HG03196 (cell line): ENCODE data around the gene RTEL1.
"Not testable (repeated sequence)": the region's sequence is repeated elsewhere in the genome, so short reads cannot be mapped to it uniquely, and the experiment has no call there.

ENCODE experiments used
- ATAC-seq: cut with Tn5 transposase; IDR thresholded peaks from one replicate; pipeline ENCODE4 v1.9.1; 2021; ENCODE audit not compliant: unreplicated experiment

RTEL1 gene

DNA sequence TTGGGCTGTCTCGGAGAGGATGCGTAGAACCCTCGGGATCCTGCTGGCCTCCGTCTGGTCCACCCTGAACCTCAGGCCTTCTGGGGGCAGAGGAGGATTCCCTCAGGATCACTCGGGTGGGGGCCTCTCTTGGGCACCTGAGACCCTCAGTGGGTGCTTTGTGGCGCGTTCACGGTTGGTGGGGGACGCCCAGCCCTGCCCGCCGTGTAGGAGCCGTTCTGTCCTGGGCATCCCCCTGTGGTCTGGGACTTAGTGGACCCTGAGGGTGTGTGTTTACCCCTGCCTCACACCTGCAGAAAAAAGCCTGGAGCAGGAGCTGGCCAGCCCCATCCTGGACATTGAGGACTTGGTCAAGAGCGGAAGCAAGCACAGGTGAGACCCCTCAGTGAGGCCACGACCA is 7.6 kb downstream of the RTEL1 start:
- ATAC-seq = no peak

DNA sequence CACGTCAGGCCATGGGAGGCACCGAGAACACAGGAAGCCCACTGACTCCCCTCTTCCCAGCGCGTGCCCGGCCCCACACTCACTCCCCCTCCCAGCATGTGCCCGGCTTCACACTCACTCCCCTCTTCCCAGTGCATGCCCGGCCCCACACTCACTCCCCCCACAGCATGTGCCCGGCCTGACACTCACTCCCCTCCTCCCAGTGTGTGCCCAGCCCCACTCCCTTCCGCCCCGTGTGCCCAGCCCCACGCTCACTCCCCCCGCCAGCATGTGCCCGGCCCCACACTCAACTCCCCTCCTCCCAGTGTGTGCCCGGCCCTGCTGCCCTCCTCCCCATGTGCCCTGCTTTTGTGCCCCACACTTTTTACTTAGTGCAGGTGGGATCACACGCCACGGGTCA is 9.7 kb downstream of the RTEL1 start:
- no peak for ATAC-seq

DNA sequence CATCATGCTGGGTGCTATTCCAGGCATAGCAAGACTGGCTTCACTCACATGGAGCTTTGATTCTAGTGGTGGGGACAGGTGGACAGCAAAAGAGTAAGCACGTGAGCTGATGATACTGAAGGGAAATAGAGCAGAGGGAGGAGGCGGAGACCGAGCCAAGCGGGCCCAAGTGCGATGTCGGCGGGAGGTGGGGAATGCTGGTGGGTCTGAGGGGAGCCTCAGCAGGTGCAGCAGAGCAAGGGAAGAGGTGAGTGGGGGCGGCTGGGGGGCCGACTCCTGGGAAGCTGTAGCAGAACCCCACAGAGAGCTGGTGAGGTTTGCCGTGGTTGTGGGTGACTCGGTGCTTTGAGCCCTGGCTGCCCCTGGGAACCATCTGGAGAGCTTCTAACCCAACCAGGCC is 10.2 kb downstream of the RTEL1 start:
- ATAC-seq = no peak

DNA sequence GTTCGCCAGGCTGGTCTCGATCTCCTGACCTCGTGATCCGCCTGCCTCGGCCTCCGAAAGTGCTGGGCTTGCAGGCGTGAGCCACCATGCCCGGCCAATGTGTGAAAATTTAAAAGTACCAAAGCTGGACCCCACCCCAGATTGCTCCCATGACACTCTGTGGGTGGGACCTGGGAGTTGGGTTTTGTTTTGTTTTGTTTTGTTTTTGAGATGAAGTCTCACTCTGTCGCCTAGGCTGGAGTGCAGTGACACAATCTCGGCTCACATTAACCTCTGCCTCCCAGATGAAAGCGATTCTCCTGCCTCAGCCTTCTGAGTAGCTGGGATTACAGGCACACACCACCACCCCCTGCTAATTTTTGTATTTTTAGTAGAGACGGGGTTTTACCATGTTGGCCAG is 13.6 kb downstream of the RTEL1 start:
- ATAC-seq = not testable (repeated sequence)

DNA sequence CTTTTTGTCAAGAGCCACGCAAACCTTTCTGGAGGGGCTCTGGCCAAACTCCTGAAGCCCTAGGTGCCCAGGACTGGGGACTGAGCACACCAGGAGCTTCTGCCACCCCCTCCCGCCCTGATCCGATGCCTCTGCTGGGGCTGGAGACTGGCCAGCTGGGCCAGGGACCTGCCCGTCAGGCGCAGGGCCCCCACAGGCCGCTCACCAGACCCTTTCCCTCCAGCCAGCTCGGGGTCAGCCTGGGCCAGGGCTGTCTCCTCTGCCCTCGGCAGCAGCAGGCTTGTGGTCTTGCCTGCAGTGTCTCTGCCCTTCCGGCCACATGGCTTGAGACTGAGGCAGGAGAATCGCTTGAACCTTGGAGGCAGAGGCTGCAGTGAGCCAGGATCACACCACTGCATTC is 14.6 kb downstream of the RTEL1 start:
- ATAC-seq = no peak

DNA sequence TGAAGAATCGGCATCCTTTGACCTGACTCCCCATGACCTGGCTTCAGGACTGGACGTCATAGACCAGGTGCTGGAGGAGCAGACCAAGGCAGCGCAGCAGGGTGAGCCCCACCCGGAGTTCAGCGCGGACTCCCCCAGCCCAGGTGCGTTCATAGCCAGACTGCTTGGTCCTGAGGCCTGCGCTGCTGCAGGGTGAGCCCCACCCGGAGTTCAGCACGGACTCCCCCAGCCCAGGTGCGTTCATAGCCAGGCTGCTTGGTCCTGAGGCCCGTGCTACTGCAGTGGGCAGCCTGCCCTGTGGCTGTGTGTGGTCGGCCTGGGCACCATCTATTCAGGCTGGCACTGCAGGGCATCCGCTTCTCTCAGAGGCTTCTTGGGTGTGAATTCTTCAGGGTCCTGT is 15.8 kb downstream of the RTEL1 start:
- ATAC-seq = no peak

DNA sequence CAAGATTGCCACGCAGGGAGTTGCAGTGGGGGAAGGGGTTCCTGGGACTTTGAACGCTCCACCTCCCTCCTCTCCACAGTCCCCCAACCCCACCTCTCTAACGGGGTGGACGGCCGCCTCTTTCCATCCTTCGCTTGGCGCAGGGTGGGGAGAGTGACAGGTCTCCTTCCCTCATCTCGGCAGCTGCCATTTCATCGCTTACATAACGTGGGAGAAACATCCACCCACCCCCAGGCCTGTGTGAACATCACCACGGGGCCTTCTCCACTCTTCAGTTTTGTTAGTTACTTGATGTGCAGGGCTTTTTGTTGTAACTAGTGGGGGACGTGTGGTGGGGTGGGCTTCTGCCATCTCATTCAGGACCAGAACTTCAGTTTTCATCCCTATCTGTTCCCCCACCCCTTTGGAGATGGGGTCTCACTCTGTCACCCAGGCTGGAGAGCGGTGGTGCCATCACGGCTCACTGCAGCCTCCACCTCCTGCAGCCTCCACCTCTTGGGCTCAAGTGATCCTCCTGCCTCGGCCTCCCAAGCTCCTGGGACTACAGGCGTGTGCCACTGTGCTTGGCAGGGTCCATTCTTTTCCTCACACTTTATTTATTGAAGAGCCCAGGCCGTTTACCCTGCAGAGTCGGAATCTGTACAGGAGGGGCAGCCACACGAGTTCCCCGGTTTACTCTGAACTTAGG is 17.7 kb downstream of the RTEL1 start:
- ATAC-seq = no peak

DNA sequence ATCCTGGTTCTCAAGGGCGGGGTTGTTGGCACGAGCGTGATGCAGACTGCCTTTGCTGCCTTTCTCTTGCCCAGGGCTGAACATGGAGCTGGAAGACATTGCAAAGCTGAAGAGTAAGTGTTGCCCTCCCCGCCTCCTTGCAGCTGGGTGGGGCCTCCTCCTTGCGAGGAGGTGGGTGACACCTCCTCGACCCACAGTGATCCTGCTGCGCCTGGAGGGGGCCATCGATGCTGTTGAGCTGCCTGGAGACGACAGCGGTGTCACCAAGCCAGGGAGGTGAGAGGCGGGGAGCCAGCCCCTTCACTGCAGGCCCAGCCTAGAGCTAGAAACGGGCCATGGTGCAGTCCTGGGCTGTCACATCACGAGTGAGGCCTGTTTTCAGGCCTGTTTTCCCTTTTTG is 20.0 kb downstream of the RTEL1 start:
- ATAC-seq = no peak

DNA sequence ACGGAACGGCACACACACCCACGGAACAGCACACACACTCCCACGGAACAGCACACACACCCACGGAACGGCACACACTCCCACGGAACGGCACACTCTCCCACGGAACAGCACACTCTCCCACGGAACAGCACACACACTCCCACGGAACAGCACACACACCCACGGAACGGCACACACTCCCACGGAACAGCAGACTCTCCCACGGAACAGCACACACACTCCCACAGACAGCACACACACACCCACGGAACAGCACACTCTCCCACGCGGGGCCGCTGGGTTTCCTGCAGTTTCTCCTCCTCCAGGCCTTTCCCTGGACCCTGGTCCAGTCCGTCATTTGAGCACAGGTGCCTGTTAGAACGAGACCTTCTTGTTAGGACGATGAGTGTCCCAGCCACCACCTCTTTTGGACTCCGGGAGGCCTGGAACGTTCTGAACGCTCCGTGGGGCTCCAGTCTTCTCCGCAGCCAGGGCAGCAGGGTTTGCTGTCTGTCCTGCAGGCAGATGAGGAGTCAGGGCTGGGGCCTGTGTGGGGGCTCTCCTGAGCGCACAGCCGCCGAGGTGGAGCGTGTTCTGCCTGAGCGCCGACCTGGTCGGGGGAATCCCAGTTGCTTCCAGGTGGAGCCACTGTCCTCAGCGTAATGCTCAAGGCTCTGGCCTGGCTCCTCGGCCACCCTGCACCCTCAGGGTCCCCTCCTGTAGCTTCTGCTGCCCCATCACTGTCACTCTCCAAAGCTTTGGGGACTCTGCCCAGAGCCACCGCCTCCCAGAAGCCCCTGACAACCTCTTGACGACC is 20.8 kb downstream of the RTEL1 start:
- ATAC-seq = no peak

DNA sequence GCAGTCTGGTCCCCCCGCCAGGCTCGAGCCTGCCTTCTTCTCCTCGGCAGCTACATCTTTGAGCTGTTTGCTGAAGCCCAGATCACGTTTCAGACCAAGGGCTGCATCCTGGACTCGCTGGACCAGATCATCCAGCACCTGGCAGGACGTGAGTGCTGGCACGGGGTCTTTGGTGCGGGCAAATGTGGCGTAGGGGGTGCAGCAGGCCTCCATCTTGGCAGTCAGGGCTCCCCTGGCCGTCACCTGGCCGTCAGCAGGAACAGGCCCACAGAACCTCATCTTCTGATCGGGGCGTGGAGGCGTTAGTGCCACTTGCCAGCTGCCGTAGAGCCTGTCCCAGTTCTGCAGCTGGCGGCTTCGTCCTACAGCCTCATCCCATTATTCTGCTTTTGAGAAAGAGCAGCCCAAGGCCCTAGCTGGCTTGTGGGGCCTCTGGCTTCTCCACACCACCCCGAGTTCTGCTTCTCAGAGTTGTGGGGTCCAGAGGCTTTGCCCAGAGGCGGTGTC is 21.7 kb downstream of the RTEL1 start:
- no peak for ATAC-seq

DNA sequence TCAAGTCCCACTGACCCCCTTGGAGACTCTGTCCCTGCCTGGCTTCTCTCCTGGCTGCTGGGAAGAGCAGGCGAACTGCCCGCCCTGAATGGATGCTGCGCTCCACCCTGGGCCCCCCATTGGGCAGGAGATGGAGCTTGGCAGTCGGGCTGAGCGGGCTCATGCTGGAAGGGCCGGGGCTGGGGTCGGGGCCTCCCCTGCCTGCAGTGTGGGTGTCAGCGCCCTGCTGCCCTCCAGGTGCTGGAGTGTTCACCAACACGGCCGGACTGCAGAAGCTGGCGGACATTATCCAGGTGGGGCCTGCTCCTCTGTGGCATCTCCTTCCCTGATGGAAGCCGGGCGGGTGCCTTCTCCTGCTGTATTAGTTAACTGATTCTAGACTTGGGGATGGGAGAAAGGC is 22.3 kb downstream of the RTEL1 start:
- no peak for ATAC-seq

DNA sequence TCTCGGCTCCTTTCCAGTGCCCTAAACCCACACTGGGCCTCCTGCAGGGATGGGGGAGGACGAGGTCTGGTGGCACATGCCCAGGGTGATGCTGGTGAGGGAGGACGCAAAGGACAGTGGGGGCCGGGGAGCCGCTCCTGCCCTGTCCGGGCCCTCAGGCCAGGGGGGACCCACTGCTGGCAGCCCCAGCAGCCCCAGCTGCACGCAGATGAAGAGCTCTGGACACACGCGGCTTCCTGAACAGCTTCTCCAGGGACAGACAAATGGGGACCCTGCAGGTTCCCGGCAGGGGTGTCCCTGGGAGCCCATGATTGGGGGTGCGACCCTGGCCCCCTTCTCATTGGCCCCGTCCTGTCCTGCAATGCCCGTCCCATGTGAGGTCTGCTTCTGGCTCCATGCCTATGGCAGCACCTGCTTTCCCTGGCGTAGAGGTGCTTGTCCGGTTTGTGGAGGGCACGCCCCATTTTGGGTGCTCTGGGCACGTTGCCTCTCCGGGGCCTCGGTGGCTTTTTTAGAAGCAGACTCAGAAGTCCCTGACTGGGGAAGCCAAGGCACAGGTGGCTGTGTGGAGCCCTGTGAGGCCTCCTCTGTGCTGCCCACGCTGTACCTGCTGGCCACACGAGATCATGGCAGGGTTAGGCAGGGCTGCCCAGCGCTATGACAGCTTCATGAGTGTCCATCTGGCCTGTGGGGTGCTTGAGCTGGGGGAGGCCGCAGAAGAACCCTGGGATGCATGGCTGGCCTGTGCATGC is 22.9 kb downstream of the RTEL1 start:
- no peak for ATAC-seq

DNA sequence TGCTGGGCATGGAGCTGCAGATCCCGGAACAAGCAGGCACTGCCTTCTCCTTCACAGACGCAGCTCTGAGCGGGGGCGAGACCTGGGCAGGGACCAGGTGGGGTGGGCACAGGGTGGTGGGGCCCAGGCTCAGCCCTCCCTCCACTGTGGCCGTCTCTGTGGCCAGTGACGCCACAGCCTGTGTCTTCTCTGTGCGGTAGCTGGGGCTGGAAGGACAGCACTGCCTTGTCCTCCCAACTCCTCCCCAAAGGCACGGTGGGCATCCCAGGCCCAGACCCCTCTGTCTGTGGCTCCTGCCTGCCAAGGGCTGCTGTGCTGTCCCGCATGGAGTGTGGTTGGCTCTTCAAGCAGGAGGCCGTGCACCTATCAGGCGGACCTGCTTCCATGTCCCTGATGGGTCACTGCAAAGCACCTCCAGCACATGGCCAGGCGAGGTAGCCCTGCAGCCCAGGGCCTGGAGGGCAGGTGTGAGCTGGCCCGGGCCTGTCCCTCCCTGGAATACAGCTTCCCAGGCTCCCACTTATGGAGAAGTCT is 23.6 kb downstream of the RTEL1 start:
- no peak for ATAC-seq

DNA sequence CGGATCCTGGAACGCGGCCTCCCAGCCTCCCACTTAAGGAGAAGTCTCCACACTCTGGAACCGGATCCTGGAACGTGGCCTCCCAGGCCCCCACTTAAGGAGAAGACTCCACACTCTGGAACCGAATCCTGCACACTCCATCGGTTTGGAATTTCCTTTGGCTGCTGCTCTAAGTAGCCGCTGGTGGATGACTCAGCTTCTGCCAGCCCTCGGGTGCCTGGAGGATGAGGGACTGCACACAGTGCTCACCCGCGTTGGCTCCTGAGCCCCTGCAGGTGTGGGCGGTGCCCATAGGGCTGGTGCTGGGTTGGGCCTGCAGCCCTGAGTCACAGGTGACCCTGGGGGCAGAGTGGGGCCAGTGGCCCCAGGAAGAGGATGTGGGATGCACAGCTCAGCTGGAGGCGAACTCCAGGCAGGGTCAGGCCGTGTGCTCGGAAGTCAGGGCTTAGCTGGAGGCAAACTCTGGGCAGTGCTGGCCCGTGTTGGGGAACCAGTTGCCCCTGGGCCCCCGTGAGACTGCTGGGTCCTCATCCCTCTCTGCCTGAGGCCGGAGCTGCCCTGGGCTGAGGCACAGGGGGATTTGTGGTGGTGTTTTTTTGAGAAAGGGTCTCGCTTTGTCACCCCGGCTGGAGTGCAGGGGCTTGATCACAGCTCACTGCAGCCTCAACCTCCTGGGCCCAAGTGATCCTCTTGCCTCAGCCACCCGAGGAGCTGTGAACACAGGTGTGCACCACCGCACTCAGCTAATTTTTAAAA is 24.4 kb downstream of the RTEL1 start:
- ATAC-seq = no peak

DNA sequence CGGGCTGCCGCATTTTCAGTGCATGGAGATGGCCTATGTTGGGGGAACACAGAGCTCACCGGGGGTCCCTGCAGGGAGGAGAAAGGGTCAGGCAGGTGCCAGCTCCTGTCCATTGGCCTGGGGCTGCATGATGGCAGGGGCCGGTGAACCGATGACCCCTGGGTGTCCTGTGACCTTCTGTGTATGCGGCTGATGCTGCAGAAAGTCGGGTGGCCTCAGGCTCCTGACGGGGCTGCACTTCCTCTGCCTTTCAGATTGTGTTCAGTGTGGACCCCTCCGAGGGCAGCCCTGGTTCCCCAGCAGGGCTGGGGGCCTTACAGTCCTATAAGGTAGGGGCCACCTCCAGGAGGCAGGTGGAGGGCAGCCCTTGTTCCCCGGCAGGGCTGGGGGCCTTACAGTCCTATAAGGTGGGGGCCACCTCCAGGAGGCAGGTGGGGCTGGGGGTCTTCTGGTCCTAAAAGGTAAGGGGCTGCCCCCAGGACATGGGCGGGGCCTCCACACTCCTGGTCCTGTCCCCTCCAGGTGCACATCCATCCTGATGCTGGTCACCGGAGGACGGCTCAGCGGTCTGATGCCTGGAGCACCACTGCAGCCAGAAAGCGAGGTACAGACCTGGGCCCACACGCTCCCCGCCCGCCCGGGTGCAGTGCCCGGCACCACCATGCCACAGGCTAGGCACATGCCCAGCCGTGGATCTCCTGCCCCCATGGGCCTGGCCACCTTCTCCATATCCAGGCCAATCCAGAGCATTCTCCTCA is 27.3 kb downstream of the RTEL1 start:
- no peak for ATAC-seq

DNA sequence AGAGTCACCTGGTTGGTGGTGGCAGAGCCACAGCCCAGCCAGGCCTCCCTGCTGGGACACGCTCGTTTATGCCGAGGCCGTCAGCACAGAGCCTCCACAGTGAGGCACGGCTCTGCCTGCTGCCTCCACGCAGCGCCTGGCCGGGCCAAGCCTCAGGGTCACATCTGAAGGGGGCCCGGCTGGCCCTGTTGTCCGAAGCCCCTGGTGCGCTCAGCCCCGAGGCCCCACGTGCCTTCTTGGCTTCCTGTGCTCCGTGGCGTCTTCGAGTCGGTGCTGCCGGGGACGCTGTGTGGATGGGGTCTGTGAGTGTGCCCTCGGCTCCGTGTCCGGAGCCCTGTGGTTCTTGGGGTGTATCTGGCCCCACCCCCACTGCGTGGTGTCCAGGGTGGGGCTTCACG is 28.0 kb downstream of the RTEL1 start:
- no peak for ATAC-seq

DNA sequence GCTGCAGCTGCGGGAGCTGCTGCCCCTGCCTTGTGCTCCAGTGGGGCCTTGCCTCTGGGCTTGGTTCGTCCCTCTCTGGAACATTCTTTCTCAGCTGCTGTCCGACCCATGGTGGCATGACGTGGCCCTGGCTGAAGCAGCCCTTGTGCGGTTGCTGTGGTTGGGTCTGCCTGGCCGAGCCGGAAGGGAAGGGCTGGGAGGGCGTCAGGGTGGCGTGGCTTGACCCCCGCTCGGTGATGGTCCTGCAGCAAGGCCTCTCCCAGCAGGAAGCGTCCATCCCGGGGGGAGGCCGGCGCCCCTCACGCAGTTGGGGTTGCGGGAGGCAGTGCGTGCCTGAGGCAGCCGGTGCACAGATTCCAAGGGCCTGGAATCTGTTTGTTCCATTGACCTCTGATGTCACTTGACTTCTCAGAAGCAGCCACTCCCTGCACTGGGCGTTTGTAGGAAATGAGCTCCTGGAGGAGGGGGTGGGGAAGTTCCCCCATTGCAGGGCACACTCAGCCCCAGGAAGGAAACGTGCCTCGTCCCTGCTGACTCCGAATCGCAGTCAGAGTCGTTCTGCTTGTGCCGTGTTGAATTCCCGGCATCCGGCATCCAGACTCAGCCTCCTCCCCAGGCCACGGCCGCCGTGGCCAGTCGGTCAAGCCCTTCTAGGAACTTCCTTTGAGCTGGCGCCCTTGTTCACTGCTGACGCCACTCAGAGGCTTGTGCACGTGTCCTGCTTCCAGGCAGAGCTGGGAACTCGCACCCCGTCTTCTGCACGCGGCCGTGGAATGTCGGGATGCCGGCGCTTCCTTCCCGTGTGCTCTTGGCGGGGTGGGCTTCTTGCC is 28.6 kb downstream of the RTEL1 start:
- no peak for ATAC-seq

DNA sequence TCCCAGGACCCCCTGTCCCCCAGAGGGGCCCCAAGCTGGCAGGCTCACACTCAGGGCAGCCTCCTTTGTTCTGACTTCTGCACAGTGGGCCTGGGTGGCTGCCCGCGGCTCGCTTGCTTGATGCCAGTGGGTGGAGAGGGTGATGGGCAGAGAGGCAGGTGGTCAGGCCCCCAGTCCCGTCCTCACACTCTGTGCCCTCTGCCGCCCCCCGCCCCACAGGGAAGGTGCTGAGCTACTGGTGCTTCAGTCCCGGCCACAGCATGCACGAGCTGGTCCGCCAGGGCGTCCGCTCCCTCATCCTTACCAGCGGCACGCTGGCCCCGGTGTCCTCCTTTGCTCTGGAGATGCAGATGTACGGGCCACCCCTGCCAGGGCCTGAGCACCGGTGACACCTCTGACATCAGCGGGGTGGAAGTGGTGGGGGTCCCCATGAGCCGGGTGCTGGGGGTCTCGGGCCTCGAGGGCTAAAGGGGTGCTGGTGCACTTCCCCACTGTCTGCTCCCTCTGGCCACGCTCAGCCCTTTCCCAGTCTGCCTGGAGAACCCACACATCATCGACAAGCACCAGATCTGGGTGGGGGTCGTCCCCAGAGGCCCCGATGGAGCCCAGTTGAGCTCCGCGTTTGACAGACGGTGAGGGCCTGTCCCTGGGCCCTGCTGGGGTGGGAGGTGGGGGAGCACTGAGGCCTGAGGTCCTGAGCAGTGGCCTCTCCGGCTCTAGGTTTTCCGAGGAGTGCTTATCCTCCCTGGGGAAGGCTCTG is 29.5 kb downstream of the RTEL1 start:
- ATAC-seq = no peak
